Activated CD8-positive, alpha-beta memory T cell treated with anti-CD3 and anti-CD28 coated beads for 48 hours (primary cell): ENCODE data around the gene IRF5.
"Not testable (repeated sequence)": the region's sequence is repeated elsewhere in the genome, so short reads cannot be mapped to it uniquely, and the experiment has no call there.

Source experiments
- DNase-seq, 3 experiments: peaks; one replicate each; pipeline ENCODE4 v3.0.0-alpha.2; 2020; ENCODE audit warnings: low read depth in 2 of 3, low spot score in 2 of 3

Gene IRF5

GRCh38 chr7:128938544-128939074, 882 bp downstream of the IRF5 start:
- no peak for DNase-seq

- DNase-seq, result no peak
Observed at GRCh38 chr7:128939075-128939860, 1.5 kb downstream of the IRF5 start.

GRCh38 chr7:128939861-128940410, 2.2 kb downstream of the IRF5 start:
- DNase-seq, result no peak

GRCh38 chr7:128940494-128941322, 3.0 kb downstream of the IRF5 start:
- DNase-seq, result no peak

- no peak for DNase-seq
Observed at GRCh38 chr7:128941323-128941890, 3.7 kb downstream of the IRF5 start.

DNA sequence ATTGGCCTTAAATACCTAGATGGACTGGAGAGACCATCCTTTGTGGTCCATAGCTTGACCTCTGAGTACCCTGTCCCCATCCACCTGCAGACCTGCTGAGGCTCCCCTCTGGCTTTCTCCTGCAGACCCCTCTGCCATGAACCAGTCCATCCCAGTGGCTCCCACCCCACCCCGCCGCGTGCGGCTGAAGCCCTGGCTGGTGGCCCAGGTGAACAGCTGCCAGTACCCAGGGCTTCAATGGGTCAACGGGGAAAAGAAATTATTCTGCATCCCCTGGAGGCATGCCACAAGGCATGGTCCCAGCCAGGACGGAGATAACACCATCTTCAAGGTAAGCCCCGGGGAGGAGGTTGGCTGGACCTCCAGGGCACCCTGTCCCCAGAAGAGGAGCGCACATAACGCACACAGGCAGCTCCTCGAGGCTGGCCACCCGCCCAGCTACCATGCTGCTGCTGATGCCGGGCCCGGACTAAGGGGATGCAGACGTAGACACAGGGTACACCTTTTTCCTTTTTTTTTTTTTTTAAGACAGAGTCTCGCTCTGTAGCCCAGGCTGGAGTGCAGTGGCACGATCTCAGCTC, 4.3 kb downstream of the IRF5 start:
- no peak for DNase-seq

- not testable (repeated sequence) for DNase-seq
Observed at GRCh38 chr7:128943251-128943650, 5.5 kb downstream of the IRF5 start.

- DNase-seq, result no peak
Observed at GRCh38 chr7:128944487-128945236, 6.9 kb downstream of the IRF5 start.

DNA sequence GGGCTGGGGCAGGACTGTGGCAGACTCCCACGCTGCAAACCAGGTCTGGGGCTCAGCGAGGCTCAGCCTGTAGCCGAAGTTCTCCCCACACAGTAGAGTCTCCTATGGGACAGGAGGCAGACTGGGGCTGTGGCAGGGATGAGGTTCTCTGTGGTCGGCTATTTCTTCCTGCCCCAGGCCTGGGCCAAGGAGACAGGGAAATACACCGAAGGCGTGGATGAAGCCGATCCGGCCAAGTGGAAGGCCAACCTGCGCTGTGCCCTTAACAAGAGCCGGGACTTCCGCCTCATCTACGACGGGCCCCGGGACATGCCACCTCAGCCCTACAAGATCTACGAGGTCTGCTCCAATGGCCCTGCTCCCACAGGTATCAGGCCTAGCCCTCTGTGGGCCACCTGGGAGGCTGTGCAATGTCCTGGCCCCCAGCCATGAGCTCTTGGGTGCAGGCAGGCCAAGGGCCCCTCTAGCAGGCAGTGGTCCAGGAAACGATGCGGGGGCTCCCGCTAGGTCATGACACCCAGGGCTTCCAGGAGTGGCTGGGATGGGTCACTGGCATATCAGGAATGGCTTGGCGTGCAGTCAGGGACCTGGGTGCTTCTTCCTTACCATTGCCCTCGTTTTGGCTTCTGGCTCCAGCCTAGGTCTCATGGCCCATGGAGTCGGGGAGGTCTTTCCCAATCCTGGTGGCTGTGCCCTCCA, 8.1 kb downstream of the IRF5 start:
- DNase-seq, result no peak

GRCh38 chr7:128946936-128947830, 9.5 kb downstream of the IRF5 start:
- no peak for DNase-seq

DNA sequence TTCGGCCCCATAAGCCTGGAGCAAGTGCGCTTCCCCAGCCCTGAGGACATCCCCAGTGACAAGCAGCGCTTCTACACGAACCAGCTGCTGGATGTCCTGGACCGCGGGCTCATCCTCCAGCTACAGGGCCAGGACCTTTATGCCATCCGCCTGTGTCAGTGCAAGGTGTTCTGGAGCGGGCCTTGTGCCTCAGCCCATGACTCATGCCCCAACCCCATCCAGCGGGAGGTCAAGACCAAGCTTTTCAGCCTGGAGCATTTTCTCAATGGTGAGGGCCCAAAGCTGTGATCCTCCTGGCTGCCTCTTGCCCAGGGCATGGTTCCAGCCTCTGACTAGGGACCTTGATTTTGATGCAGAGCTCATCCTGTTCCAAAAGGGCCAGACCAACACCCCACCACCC, 10.1 kb downstream of the IRF5 start:
- DNase-seq, result no peak

GRCh38 chr7:128948312-128948973, 10.7 kb downstream of the IRF5 start:
- DNase-seq, result no peak

DNA sequence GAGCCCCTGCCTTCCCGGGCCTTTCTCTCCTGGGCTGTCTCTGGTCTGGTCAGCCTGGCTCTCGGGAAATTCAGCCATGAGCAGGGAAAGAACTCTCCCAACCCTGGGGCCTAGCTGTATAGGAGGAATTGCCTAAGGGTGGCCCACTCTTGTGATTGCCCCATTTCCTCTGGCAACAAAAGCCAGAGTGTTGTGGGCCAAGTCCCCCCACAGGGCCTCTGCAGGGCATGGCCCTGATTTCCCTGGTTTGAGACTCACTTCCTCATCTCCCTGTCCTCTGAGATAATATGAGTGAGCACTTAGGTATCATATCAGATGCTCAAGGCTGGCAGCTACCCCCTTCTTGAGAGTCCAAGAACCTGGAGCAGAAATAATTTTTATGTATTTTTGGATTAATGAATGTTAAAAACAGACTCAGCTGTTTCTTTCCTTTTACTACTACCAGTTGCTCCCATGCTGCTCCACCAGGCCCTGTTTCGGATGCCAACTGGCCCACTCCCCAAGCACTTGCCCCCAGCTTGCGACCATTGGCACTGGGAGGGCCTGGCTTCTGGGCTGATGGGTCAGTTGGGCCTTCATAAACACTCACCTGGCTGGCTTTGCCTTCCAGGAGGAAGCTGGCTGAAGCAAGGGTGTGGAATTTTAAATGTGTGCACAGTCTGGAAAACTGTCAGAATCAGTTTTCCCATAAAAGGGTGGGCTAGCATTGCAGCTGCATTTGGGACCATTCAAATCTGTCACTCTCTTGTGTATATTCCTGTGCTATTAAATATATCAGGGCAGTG, 11.4 kb downstream of the IRF5 start:
- DNase-seq, result no peak

- DNase-seq, result no peak
Observed at GRCh38 chr7:128951296-128951695, 13.6 kb downstream of the IRF5 start.

GRCh38 chr7:128954150-128954549, 16.4 kb downstream of the IRF5 start:
- DNase-seq, result no peak

- DNase-seq, result no peak
Observed at GRCh38 chr7:128954830-128955802, 17.4 kb downstream of the IRF5 start.
